KOPT-K1 (cell line): ENCODE measurements around the gene OPRL1.

Experiments used
- H3K27ac ChIP-seq: fragments of 200-600 bp; sonication (generic); 2 replicates; pipeline ENCODE4 v1.5.1; 2016; ENCODE audit warnings: antibody characterized with exemption, mild to moderate bottlenecking, low read depth, low read length; ENCODE audit not compliant: poor library complexity, severe bottlenecking
- H3K36me3 ChIP-seq: fragments of 200-600 bp; sonication (generic); 2 replicates; pipeline ENCODE4 v1.5.1; 2017; ENCODE audit warnings: antibody characterized with exemption, mild to moderate bottlenecking, low read length, moderate library complexity; ENCODE audit not compliant: insufficient read depth
- H3K9me3 ChIP-seq: fragments of 200-600 bp; sonication (generic); 2 replicates; pipeline ENCODE4 v1.5.1; 2017; ENCODE audit warnings: antibody characterized with exemption, low read length, mild to moderate bottlenecking; ENCODE audit not compliant: insufficient read depth, poor library complexity, severe bottlenecking

OPRL1 gene

GRCh38 chr20:64071341-64072332 is 8.2 kb upstream of the OPRL1 start:
- no peaks in the 10 kb centered on the region for H3K9me3 ChIP-seq
- no peak overlapping the region for H3K27ac ChIP-seq

DNA sequence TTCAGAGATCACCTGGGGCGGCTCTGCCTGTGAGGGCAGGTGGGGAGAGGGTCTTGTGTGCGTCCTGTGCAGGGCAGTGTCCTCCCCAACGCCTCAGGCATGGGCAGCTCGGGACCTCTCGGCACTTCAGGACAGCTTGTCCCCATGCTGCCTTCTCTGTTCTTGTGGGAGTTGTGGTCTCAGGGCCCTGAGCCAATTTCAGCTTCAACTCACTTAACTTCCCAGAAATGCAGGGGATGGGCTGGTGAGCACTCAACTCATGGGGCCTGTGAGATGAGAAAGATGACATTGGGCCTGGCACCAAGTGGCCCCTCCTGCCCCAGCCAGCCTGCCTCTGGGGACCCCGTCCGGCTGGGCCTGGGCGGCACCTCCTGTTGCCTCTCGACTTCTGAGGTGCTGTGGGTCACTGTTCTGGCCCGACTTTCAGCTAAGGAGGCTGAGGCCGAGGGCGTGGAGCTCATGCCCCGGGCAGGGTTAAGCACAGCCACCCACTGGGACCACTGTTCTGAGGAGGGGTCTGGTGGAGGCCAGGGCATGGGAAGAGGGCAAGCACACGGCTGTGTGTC is 7.3 kb upstream of the OPRL1 start:
- Histone ChIP-seq H3K36me3 (peaks cover 42% of the 10 kb centered on the region), H3K27ac (no peak overlapping the region), H3K9me3 (no peaks in the 10 kb centered on the region)

More at GRCh38 chr20:64071341-64072332, 8.2 kb upstream of the OPRL1 start:
- H3K36me3 ChIP-seq = peaks cover 42% of the 10 kb centered on the region

DNA sequence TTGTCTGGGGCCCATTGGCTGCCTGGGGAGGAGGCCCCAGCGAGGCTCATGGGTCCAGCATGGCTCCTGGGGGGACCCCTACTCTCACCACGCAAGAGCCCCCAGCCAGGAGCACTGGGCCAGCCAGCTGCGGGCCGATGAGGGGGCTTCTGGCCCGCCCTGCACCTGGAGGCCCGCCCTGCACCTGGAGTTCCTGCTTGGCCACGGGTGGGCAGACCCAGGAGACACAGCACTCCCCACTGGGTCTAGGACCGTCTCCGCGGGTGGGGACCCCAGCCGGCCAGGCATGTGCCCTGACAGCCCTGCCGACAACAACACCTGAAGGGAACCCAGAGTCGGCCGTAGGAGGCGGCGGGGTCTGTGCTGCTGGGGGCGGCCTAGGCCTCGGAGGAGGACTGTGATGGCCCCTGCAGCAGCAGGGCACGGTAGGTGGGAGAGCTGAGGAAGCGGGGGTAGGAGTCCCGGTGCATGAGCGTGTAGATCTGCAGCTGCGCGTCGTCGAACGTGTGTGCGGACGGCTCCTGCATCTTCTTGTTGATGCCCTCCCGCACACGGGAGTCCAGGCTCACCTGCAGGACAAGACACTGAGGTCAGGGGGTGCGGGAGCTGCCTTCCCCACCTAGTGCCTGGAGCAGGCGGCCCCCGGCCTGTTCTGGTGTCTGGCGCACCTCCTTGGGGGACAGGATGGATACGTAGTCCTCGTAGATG is 6.3 kb upstream of the OPRL1 start:
- Histone ChIP-seq H3K9me3 (no peaks in the 10 kb centered on the region), H3K27ac (no peak overlapping the region), H3K36me3 (peaks cover 42% of the 10 kb centered on the region)

- no peak overlapping the region for H3K27ac ChIP-seq
- H3K36me3 ChIP-seq = peaks cover 42% of the 10 kb centered on the region
- H3K9me3 ChIP-seq = no peaks in the 10 kb centered on the region
Observed at GRCh38 chr20:64074184-64074789, 5.6 kb upstream of the OPRL1 start.

DNA sequence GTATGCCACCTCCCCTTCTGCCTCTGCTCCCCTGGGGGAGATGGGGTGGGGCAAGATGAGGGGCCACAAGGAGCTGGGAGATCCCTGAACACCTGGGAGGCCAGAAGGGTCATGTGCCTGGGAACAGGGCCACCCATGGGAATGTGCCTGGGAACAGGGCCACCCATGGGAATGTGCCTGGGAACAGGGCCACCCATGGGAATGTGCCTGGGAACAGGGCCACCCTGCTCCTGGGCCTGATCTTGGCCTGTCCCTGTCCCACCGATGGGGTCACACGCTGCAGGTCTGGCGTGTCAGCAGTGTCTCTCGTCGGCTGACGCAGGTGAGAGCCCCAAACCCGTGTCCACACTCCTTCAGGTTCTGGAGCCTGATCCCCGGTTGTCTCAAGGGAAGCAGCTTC is 4.9 kb upstream of the OPRL1 start:
- no peaks in the 10 kb centered on the region for H3K9me3 ChIP-seq
- H3K36me3 ChIP-seq = peaks cover 42% of the 10 kb centered on the region
- H3K27ac ChIP-seq = no peak overlapping the region

GRCh38 chr20:64075556-64075955 is 4.3 kb upstream of the OPRL1 start:
- H3K27ac ChIP-seq = no peak overlapping the region
- peaks cover 42% of the 10 kb centered on the region for H3K36me3 ChIP-seq
- no peaks in the 10 kb centered on the region for H3K9me3 ChIP-seq

DNA sequence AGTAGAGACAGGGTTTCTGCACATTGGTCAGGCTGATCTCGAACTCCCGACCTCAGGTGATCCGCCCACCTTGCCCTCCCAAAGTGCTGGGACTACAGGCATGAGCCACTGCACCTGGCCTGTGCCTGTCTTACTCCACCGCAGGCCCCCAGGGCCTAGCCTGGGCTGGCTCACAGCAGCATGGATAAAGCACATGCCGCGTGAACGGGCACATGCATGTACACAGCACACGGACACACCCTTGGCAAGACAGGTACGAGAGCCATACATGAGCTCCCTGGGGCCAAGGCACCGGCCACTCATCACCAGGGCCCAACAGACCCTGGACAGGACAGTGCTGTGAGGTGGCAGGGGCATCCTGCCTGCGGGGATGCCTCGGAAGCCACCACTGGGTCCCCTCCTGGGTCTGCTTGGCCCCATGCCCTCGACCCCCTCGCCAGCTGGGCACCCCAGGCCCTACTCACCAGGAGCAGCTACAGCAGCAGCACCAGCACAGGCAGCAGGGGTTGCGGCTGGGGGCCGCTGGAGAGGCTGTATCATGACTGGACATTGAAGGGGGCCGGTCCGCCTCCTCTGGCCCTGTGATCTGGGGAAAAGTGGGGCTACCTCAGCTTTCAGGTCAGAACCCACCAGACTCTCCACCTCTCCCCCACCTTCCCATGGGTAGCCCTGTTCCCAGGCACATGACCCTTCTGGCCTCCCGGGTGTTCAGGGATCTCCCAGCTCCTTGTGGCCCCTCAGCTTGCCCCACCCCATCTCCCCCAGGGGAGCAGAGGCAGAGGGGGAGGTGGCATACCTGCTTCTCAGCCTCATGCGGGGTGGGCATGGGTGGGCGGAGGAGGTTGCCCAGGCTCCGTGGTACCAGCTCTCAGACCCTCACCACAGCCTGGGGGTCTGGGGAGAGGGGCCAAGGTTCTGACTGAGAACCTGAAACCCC is 3.6 kb upstream of the OPRL1 start:
- Histone ChIP-seq H3K9me3 (no peaks in the 10 kb centered on the region), H3K27ac (peak overlapping the region; percentile 95), H3K36me3 (peaks cover 42% of the 10 kb centered on the region)

GRCh38 chr20:64077094-64077493 is 2.8 kb upstream of the OPRL1 start:
- H3K27ac ChIP-seq = peak overlapping the region; percentile 95
- H3K36me3 ChIP-seq = peaks cover 36% of the 10 kb centered on the region
- H3K9me3 ChIP-seq = no peaks in the 10 kb centered on the region

GRCh38 chr20:64077541-64077875 is 2.4 kb upstream of the OPRL1 start:
- H3K9me3 ChIP-seq = no peaks in the 10 kb centered on the region
- H3K36me3 ChIP-seq = peaks cover 32% of the 10 kb centered on the region
- peak overlapping the region; percentile 95 for H3K27ac ChIP-seq

DNA sequence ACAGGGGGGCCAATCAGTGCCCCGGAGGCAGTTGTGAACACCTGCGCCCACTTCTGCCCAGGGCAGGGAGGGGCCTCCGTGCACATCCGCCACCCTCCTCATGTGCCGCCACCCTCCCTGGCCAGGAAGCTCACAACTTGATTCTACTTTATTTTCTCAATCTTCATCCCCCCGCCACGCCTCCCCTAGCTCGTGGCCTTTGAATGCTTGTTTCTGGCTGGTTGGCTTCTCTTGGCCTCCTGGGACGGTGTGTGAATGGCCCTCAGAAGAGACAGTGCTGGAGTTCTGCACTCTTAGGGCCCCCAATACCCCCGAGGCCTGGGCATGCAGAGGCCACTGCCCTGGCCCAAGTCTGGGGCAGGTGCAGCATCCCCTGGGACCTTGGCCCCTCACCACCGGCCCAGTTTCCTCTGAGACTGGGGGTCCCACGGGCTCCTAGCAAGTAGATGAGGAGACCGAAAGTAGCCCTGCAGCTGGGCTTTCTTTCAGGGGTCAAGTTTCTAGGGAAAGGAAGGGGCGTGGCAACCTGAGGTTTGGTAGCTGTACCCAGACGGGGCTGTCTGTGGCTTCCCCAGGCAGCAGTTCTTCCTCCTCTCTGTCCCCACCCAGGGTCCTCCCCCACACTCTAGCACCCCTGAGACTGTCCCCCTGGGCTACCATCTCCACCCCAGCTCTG is 1.9 kb upstream of the OPRL1 start:
- peaks cover 27% of the 10 kb centered on the region for H3K36me3 ChIP-seq
- H3K27ac ChIP-seq = peak overlapping the region; percentile 95
- no peaks in the 10 kb centered on the region for H3K9me3 ChIP-seq

DNA sequence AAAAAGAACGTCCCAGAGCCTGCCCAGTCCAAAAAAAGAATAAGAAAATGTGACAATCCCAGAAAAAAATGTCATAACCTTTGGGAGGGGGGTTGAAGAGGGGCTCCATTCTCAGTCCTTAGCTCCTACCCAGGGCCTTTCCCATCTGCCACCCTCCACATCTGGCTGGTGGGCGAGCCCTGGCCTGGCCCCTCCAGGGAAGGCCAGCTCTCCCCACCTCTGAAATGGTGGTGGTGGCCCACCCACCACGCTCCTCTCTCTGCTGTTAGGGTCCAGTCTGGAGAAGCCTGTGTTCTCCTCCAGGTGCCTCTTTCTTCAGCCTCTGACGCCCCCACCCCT is 979 bp upstream of the OPRL1 start:
- peak overlapping the region; percentile 95 for H3K27ac ChIP-seq
- no peaks in the 10 kb centered on the region for H3K9me3 ChIP-seq
- peaks cover 18% of the 10 kb centered on the region for H3K36me3 ChIP-seq

GRCh38 chr20:64079273-64080012 is 439 bp upstream of the OPRL1 start, which contains the start of gene RGS19:
TSS of gene RGS19 (minus strand) at chr20:64079518. CDS start at chr20:64076886, 2,632 bp downstream.
- Histone ChIP-seq H3K36me3 (peaks cover 13% of the 10 kb centered on the region; the same call in 1 of the 2 replicates), H3K27ac (peak within 1 kb of the TSS; percentile 95), H3K9me3 (no peaks in the 10 kb centered on the region)
